ENCODE data around the gene TMEM154.
"Not testable (repeated sequence)": the region's sequence is repeated elsewhere in the genome, so short reads cannot be mapped to it uniquely, and the experiment has no call there.

Gene TMEM154

DNA sequence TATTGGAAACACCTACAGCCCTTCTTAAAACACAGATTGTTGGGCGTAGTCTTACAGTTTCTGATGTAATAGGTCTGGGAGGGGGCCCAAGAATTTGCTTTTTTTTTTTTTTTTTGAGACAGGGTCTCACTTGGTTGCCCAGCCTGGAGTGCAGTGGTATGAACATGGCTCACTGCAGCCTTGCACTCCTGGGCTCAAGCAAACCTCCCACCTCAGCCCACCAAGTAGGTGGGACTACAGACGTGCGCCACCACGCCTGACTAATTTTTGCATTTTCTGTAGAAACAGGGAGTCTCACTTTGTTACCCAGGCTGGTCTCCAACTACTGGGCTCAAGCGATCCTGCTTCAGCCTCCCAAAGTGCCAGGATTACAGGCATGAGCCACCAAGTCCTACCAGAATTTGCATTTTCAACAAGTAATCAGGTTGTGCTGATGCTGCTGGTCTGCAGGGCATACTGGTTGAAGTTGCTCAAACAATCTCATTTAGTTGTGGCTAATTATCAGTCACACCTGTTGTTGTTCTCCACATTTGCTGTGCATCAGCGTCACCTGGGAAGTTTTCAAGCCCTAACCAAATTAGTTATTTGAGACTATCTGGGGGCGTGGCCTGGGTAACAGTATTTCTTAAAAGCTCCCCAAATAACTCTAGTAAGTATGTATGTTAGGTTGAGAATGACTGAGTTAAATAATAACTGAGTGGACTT lies 14.0 kb downstream of the TMEM154 start:
- no peak for DNase-seq

DNA sequence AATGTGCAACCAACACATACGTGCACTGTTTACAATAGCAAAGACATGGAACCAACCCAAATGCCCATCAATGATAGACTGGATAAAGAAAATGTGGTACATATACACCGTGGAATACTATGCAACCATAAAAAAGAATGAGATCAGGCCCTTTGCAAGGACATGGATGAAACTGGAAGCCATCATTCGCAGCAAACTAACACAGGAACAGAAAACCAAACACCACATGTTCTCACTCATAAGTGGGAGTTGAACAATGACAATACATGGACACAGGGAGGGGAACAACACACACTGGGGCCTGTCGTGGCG lies 15.8 kb downstream of the TMEM154 start:
- not testable (repeated sequence) for DNase-seq

DNA sequence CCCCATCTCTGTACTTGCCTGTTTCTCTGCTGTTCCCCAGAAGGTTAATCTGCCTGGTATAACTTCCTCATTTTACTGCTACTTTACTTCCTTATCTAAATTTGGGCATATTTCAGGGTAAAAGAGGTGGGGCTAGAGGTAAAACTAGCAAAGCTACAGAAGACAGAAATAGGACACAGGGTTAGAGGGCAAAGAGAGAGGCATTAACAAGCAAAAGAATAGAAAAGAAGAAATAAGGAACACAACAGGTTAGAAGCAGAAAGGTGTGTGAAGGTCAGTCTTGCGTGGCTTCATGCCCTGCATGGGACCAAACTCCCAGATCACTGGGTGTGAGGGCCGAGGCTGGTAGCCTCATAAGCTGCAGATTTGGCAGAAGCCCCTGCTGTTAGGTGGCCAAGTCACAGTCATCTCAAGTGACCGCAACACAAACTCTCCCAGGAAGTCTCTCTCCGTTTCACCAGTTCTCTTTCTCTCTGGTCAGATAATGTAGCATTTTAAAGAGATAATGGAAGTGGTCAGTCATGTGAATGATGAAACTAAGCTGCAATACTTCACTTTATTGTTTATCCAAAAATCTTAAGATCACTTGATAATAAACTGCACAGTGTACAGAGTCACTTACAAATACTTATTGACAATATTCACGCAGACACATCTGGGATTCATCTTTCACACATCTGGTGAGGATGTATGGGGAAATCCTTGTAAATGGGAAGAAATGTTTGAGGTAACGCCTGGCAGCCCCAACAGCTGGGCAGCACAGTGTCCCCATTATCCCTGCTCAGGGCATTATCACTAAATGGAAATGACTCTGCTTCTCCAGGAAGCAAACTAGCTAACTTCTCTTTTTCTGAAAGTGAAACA lies 16.4 kb downstream of the TMEM154 start:
- DNase-seq: no peak

DNA sequence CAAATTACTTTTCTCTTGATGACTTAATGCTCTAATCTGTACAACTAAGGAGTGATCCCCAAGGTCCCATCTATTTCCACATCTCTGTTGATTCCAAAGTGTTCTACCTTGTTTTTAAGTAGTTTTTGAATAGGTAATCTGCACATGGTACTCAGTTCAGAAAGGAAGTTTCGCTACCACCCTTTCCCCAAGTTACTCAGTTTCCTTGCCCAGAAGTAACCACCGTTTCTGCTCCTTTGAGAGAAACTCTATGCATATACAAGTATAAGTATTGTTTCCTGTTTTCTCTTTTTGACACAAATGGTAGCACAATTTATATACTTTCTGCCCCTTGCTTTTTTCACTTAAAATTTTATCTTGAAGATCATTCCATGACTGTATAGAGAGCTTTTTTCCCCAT lies 18.1 kb downstream of the TMEM154 start:
- DNase-seq: no peak

DNA sequence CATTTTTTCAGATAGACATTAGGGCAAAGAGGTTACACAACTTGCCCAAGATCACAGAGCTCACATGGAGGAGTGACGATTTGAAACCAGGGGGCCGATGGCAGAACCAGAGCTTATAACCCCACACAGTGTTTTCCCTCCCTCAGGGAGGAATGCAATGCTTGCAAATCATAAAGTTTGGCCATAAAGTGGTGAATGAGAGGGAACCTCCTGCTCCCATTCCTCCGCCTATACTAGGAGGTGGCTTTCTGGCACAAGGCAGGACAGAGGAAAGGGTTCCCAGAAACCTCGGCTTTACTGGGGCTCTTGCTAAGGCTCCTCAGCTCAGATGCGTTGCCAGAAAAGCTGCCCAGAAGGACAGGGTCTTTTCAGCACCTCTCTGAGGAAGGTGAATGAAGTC lies 19.3 kb downstream of the TMEM154 start:
- no peak for DNase-seq

DNA sequence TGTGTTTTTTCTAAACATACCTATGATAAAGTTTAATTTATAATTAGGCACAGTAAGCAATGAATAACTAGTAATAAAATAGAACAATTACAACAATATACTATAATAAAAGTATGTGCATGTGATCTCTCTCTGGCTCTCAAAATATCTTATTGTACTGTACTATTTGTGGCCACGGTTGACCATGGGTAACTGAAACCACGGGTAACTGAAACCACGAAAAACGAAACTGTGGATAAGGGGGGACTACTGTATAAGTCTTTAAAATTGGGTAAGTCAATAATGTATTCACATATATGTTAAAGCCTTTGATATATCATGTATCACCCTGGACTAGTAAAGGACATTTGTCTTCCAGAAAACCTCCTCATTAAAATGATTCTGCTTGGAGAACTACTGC lies 20.0 kb downstream of the TMEM154 start:
- no peak for DNase-seq

DNA sequence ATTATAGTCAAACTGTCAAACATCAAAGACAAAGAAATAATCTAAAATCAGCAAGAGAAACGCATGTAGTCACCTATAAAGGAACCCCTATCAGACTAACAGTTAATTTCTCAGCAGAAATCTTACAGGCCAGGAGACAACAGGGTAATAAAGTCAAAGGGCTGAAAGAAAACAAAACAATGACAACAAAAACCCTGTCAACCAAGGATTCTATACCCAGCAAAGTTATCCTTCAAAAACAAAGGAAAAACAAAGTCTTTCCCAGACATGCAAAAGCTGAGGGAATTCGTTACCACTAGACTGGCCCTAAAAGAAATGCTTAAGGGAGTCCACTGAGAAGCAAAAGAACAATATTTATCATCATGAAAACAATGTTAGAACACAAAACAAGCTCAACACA lies 22.1 kb downstream of the TMEM154 start:
- no peak for DNase-seq

DNA sequence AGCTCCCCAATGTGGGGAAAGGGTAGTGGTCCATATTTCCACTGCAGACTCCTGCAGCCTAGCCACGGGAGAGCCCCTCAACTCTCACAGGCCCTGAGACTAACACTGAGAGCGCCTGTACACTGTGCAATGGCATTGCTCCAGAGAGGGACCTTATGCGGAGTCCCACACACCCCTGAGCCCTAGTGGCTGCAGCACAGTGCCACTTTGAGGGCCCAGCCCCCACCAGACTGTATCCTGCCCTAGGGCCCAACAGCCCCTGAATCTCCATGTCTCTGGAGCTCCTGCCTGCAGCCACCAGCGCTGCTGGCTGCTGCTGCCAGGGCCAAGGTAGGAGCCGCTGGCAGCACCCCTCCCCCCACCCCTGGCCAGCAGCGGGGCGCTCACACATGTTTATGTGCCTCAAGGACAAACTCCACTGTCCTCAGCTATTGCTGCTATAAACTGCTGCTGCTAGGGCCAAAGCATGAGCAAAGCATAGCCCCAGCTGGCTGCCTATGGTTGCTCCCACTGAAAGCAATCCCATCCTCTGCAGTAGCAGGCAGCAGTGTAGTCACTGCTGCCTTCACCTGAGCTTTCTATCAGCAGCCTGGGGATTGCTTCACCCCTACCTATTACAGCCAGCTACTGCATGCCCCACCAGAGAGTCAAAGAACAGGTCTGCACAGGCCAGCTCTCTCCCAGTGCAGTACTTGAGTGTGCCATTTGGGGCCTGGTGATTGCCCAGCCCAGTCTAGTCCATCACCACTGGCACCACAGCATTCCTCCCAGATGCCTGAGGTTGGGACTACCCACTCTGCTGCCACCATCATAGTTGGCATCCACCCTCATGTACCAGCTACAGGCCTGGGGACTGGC lies 24.3 kb downstream of the TMEM154 start:
- DNase-seq: no peak

DNA sequence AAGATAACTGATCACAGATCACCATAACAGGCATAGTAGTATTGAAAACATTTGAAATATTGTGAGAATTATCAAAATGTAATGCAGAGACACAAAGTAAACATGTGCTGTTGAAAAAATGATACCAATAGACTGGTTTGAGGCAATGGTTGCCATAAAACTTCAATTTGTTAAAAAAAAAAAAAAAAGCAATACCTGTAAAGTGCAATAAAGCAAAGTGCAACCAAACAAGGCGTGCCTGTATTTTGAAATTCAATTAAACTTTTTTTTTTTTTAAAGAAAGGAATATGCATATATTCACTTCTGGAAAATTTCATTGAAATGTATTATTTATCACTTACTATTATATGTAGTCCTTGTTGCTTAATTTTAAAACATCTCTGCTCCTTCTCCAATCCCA lies 27.7 kb downstream of the TMEM154 start:
- DNase-seq: no peak

DNA sequence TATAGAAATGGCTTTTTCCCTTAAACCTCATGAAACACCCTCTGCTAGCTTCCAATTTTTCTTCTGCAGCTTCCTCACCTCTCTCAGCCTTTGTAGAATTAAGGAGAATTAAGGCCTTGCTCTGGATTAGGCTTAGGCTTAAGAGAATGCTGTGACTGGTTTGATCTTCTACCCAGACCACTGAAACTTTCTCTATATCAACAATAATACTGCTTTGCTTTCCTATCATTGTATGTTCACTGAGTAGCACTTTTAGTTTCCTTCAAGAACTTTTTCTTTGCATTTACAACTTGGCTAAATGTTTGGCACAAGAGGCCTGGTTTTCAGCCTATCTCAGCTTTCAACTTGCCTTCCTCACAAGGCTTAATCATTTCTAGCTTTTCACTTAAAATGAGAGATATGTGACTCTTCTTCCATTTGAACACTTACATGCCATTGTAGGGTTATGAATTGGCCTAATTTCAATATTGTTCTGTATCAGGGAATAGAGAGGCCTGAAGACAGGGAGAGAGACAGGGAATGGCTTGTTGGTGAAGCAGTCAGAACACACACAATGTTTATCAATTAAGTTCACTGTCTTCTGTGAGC lies 28.2 kb downstream of the TMEM154 start:
- DNase-seq: no peak

DNA sequence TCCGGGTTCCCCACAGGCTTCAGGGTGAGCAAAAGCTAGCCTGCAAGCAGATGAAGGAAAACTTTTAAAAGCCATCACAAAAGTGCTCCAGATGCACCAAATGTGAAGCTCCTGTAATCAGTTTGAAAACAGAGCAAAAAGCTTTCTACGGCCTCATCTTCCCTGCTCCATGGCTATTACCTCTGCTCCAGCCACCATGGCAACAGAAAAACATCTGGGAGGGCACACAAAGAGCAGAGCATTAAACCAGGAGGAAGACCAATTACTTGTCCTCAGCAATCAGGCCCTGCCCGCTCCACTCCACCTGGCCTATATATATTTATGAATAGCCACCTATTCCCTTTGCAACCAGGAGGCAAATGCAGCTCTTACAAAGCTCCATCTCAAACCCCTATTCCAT lies 33.6 kb downstream of the TMEM154 start:
- no peak for DNase-seq

DNA sequence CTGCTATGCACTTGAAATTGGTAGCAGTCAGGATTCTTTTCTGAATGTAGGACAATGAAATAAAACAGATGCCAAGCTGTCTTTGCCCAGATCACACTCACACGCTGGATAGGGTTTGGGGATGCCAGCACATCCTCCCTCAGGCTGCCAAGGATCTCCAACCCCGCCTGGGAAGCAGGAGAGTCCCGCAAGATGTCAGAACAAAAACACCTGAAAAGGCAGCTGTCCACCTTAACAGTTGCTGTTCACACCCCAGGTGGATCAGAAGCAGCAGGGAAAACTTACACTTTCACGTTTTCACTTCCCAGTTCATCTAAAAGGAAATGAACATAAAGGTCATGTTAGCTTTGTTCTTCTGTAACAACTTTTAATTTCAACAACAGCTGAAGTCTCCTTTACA lies 35.7 kb downstream of the TMEM154 start:
- no peak for DNase-seq

DNA sequence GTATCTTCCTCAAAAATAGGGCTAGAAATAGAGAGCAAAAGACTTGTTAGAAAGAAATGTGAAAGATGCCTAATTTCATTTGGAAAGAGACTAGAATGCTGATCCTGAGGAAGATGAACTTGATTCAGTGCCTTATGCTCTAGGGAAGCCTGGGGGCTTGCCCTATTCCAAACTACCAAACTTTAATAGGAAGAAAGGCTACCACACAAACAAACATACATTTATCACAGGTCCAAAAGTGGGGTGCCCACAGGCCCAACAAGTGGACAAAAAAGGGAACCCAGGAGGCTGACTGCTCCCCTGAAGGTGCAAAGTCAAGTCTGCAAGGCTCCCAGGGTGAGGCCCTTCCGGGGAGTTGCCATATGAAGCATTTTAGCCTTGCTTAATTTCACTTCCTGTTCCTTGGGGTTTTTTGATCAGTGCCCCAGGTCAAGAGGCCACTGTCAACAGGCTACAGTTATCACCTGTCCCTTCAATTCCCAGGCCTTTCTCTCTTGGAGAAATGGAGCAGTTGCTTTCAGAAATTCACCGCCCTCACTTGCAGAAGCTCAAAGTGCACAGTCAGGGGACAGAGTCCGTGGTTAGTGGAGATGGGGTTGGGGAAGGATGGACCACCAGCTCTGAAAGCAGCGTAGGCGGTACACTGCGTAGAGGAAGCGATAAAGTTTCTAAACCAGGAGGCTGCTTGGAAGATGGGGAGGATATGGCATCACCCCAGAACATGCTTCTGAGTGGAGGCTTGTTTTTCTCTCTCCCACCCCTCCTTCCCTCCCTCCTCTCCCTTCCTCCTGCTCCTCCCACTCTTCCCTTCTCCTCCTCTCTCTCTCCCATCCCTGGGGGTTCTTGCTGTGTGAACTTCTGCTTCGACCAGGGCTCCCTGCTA lies 36.4 kb downstream of the TMEM154 start:
- DNase-seq: no peak

DNA sequence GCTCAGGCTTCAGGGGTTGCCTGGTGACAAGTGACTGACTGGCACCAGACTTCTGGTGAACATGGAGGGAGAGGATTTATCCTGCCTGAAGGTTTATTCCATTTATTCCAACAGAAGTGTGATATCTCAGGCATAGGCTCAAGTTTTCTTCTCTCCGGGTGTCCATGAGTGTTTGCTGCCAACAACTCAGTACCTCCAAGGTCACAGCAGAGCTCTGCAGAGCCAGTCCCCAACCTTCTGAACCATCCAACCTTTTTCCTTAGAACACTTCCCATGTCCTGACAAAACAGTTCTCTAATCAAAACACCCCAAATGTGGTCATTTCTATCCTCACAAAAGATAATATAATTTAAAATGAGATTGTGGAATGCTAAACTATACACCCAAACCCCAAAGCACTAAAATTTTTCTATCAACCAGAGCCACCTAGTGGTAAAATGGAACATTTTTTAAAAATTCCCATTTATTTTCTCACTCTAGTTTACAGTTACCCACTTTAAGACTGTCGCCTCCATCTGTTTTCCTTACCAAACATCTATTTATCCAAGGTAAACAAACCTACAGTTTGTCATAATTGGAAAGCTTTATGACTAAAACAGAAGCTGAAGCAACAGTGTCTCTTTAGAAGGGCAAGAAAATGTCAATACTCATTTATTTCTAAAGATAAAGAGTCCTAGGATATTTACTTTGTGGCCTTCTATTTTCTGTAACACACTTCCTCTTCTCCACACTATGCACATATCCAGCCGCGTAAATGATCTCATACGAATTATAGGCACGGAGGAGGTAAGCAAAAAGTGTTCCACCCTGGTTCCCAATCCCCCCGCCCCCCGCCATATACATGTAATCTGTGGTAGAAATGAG lies 39.5 kb downstream of the TMEM154 start:
- DNase-seq: peak; percentile 16

DNA sequence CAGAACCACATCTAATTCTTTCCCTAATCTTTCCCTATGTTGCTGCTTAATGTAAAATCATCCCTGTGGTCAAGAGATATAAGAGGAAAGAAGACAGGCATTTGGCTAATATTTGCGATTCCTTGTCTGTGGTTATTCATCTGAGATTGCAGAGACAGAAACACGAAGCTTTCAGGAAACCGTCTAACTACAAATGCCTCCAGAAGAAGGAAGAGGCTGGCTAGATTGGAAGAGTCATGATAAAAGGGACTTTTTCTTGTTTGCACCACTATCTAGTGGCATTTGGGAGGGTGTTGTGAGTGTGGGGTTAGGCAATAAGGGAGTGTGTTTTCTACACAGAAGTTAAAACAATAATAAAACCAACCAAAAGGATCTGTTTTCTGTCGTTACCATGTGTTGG lies 43.9 kb downstream of the TMEM154 start:
- DNase-seq: no peak

DNA sequence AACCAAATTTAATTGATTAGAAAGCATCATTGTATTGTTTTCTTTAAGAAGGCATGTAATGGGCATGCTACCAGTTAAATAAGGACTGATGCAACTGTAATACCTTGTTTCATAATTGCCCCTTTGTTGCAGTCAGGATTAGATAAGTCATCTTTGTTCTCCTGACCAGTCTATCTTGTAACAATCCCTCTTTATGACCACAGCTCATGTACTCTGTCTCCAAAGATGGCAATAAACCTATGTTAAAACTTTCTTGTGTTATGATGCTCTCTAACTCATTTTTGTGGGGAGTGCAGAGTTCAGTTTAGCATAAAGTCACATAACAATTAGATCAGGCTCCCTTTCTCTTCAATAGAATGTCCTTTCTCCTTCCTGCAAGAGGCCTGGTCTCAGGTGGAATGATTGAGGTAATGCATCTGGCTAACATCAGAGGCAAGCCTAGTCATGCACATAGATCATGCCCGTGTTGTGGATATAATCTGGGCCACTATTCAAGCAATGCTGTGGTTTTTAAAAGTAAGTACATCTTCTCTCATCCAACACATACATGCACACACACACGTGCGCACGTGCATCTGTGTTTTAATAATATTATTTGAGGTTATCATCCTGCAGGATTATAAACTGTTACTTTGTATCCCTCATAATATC lies 45.6 kb downstream of the TMEM154 start:
- no peak for DNase-seq

DNA sequence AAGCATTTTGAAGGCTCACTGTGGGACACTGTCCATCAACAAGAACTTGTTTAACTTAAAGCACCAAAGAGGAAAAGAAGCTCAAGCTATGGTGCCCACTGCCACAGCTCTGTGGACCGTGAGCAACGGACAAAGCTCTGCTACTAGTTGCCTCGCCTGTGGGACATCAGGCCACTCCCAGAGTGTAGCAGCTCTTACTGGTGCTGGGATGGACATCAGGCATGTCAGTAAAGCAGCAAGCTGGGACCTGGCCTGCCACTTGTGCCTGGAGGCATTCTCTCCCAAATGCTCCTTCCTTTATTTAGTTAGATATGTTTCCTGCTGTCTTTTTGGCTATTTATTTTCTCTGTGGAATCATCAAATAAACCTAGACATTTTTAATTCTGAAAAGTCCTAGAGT lies 46.7 kb downstream of the TMEM154 start:
- no peak for DNase-seq

DNA sequence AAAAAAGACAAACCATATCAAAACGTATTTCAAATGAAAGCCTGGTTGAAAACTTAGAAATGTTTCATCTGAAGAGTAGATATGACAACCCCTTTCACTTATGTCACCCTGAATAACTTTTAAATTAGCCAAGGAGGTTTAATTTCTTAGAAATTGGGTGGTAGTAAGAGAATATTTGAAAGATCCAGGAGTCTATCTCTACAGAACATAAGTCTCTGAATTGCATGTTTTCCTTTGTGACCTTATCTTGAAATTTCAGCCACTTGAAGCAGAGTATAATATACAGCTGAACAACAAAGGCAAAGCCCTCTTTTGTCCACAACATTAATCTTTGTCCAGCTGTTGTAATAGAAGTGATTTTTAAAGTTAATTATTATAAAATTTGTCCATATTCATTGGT lies 49.5 kb downstream of the TMEM154 start:
- no peak for DNase-seq

DNA sequence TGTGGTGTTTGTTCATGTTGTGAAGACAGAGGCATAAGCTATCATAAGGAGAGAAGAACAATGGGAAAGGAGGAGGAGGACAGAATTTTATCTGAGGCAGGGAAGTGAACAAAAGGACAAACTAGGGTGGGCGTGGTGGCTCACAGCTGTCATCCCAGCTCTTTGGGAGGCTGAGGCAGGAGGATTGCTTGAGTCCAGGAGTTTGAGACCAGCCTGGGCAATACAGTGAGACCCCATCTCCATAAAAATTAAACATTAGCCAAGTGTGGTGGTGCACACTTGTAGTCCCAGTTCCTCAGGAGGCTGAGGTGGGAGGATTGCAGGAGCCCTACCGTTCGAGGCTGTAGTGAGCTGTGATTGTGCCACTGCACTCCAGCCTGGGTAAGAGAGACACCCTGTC lies 49.9 kb downstream of the TMEM154 start:
- no peak for DNase-seq

DNA sequence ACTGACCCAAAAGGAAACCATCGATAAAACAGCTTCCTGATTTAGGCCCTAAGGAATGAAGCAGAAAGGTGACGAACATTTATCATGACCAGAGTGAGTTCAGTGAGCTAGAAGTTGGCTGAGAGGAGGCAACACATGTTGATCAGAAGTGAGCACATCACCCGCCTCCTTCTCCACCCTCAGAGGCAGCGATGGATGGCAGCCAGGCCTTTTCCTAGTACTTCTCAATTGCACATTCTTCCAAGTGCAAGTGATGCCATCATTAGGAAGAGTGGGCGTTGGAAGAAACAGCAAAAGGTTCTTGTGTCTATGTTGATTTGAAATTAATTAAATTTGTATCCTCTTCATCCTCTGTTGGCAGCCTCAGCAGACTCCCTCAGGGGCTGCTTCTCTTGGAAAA lies 51.7 kb downstream of the TMEM154 start:
- DNase-seq: no peak

DNA sequence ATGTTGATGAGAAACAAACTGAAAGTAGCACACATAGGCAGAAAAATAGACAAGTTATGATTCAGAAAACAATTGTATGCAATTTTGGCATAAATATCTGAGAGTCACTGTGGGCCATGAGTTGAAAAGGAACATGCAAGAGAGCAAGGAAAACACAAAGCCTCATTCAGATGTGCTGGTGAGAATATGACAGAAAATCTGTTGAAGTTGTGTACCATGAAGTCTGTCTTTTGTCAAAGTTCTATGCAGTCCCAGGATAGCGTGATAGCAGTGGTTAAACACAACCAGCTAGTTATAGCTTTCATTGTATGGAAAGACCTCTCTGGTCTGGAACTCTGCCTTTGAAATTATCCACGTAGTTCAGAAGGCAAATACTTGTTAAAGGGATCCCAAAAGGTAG lies 53.0 kb downstream of the TMEM154 start:
- DNase-seq: no peak

Measured in EL (cell line).